Activated T-cell treated with anti-CD3 and anti-CD28 coated beads, Interleukin-2, amount 50 U/mL, for 24 hours (primary cell): ENCODE results near the gene ATP11A.
"Not testable (repeated sequence)": the region's sequence is repeated elsewhere in the genome, so short reads cannot be mapped to it uniquely, and the experiment has no call there.

Experiments used
- DNase-seq: peaks from one replicate; pipeline ENCODE4 v3.0.0-alpha.2; 2020
- H3K27ac Mint-ChIP-seq: 2 replicates; pipeline ENCODE4 v1.8.0; 2020; ENCODE audit warnings: mild to moderate bottlenecking, mixed read lengths
- H3K27me3 Mint-ChIP-seq: 2 replicates; pipeline ENCODE4 v1.8.0; 2020; ENCODE audit warnings: mixed read lengths
- H3K36me3 Mint-ChIP-seq: 2 replicates; pipeline ENCODE4 v1.8.0; 2020; ENCODE audit warnings: low read depth, mixed read lengths
- H3K4me1 Mint-ChIP-seq: 2 replicates; pipeline ENCODE4 v1.8.0; 2020; ENCODE audit warnings: low read depth, mixed read lengths
- H3K4me3 Mint-ChIP-seq: 2 replicates; pipeline ENCODE4 v1.8.0; 2020; ENCODE audit warnings: mild to moderate bottlenecking, moderate library complexity, mixed read lengths
- H3K9me3 Mint-ChIP-seq: 2 replicates; pipeline ENCODE4 v1.8.0; 2020; ENCODE audit warnings: mixed read lengths

ATP11A gene

DNA sequence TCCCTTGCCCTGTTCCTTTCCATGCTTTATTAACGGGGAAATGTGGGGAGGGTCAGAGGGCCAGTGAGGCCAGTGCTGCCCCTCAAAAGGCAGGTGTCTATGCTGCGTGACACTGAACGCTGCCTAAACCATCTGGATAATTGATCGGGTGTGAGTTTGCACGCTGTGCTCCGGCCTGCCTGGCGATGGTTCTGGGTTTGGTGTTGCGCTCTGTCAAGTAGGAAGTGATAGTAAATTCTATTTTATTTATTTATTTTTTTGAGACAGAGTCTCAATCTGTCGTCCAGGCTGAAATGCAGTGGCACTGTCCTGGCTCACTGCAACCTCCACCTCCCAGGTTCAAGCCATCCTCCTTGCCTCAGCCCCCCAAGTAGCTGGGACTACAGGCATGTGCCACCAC is 86.5 kb downstream of the ATP11A start:
- no peak for DNase-seq
- Mint-ChIP-seq H3K27ac (no peak overlapping the region), H3K4me3 (no peak overlapping the region), H3K4me1 (peaks cover 28% of the 10 kb centered on the region), H3K9me3 (no peaks in the 10 kb centered on the region), H3K27me3 (no peaks in the 10 kb centered on the region), H3K36me3 (peaks cover 12% of the 10 kb centered on the region)

DNA sequence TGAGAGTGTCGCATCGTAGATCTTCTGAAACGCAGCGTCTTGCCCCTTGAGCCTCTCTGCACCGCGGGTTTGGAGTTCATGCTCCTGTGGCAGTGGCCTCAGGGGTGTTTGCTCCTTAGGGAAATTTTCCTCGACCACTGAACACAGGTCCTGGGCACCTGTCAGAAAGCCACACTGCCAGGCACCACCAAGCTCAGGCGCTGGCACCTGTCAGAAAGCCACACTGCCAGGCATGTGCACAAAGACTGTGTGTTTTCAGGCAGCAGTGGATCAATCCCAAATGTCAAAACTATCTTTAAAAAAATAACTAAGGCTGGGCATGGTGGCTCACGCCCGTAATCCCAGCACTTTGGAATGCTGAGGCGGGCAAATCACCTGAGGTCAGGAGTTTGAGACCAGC is 87.1 kb downstream of the ATP11A start:
- Mint-ChIP-seq H3K36me3 (peaks cover 15% of the 10 kb centered on the region), H3K4me1 (peaks cover 28% of the 10 kb centered on the region), H3K4me3 (no peak overlapping the region), H3K27me3 (no peaks in the 10 kb centered on the region), H3K27ac (no peak overlapping the region), H3K9me3 (no peaks in the 10 kb centered on the region)
- DNase-seq = no peak

DNA sequence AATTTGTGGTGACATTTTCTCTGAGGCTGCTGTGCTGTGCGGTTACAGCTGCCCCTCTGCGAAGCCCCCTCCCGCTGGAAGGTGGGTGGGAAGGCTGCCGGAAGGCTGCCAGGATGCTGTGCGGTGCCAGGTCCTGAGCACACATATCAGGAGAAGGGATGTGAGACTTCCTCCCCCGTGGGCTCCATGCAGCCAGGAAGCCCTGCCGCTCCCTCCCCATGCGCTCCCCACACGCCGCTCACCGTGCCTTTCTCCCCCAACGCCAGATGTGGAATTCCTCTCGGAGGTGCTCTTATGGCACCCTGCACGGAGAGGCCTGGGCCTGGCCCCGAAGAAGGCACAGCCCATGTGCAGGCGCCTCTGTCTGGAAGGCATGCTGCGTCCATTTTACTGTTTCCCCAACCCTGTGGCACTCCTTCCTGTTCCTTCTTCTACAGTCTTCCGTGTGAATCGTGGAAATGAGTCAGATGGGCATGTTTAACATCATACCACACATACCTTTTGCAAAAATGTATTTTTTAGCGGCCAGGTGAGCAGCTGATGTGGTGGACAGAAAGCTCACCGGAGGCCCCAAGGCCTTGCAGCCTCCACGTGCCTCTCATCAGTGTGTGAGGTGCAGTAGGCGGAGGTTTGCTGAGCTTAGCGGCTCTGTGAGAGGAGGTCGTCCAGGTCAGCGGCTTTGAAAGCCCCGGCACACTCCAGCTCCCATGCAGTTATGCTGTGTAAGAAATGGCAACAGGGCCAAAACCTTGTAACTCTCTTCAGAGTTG is 88.0 kb downstream of the ATP11A start:
- peaks cover 35% of the 10 kb centered on the region for H3K4me1 Mint-ChIP-seq
- no peaks in the 10 kb centered on the region for H3K27me3 Mint-ChIP-seq
- DNase-seq = peak; percentile 18
- H3K27ac Mint-ChIP-seq = no peak overlapping the region
- peaks cover 15% of the 10 kb centered on the region for H3K36me3 Mint-ChIP-seq
- no peaks in the 10 kb centered on the region for H3K9me3 Mint-ChIP-seq
- H3K4me3 Mint-ChIP-seq = no peak overlapping the region

DNA sequence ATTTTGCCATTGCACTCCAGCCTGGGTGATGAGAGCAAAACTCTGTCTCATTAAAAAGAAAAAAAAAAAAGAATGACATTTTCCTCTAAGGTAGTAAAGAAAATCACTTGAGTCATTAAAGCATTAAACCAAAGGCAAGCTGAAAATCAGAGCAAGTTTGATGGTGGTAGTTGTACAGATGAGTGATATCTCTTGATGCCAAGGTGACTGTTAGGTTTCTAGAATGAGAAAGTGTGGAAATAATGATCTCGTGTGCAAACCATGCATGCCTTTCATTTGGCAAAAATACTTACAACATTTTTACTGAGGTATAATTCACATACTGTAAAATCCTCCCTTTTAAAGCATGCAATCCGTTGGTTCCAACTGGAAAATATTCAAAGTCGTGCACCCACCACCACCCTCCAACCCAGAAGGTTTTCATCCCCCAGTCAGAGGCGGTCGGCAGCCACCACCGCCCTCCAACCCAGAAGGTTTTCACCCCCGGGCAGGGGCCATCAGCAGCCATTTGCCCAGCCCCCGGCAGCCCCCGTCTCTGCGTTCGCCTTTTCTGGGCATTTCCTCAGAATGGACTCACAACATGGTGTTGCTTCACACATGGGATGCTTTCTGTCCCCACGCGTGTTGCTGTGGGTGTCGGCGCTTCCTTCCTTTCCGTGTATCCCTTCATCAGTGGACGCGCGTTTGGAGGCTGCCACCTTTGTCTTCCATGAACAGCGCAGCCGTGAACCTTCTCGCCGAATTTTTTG is 90.2 kb downstream of the ATP11A start:
- H3K27ac Mint-ChIP-seq = peak overlapping the region; percentile 23
- no peaks in the 10 kb centered on the region for H3K27me3 Mint-ChIP-seq
- peak; percentile 23 for DNase-seq
- H3K4me1 Mint-ChIP-seq = peaks cover 42% of the 10 kb centered on the region
- peaks cover 12% of the 10 kb centered on the region for H3K36me3 Mint-ChIP-seq
- H3K4me3 Mint-ChIP-seq = no peak overlapping the region
- no peaks in the 10 kb centered on the region for H3K9me3 Mint-ChIP-seq

DNA sequence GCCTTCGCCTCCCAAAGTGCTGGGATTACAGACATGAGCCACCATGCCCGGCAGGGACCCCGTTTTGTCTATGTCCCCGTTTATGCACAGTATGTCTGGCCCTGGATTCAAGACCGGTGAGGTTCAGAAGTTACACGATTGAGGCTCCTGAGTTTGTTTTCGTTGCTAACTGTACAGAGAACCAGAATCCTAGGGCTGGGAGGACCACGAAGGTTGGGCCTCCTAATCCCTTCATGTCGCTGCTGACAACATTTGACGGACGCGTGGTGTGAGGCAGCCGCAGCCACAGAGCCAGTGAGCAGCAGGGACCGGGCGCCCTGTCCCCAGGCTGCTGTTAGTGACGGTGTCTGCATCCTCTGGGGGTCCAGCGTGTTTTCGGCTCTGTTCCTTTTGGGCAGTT is 91.4 kb downstream of the ATP11A start:
- H3K27me3 Mint-ChIP-seq = no peaks in the 10 kb centered on the region
- H3K27ac Mint-ChIP-seq = no peak overlapping the region
- no peaks in the 10 kb centered on the region for H3K9me3 Mint-ChIP-seq
- H3K36me3 Mint-ChIP-seq = peaks cover 17% of the 10 kb centered on the region
- peak; percentile 2 for DNase-seq
- H3K4me1 Mint-ChIP-seq = peaks cover 41% of the 10 kb centered on the region
- no peak overlapping the region for H3K4me3 Mint-ChIP-seq

DNA sequence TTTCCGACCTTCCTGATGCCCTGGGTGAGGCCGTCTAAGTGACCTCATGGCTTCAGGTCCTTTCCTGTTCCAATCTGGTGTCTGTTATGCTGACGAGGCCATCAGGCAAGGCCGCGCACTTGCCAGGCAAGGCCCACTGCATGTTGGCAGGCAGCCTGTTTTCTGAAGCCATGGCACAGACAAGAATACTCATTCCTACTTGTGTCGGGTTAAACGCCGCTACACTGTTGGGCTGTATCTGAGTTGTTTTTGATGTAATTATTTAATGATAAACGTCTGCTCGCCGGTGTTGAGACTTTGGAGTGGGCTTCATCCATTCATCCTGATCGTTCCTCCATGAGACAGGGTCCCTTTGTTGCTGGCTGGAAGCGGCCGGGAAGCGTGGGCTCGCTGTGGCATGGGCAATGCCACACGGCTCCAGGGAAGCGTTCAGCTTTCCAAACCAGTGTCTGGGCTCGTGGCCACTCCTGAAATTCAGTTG is 92.1 kb downstream of the ATP11A start:
- Mint-ChIP-seq H3K27ac (no peak overlapping the region), H3K9me3 (no peaks in the 10 kb centered on the region), H3K4me1 (peaks cover 41% of the 10 kb centered on the region), H3K4me3 (no peak overlapping the region), H3K36me3 (peaks cover 21% of the 10 kb centered on the region), H3K27me3 (no peaks in the 10 kb centered on the region)
- DNase-seq = peak; percentile 11

DNA sequence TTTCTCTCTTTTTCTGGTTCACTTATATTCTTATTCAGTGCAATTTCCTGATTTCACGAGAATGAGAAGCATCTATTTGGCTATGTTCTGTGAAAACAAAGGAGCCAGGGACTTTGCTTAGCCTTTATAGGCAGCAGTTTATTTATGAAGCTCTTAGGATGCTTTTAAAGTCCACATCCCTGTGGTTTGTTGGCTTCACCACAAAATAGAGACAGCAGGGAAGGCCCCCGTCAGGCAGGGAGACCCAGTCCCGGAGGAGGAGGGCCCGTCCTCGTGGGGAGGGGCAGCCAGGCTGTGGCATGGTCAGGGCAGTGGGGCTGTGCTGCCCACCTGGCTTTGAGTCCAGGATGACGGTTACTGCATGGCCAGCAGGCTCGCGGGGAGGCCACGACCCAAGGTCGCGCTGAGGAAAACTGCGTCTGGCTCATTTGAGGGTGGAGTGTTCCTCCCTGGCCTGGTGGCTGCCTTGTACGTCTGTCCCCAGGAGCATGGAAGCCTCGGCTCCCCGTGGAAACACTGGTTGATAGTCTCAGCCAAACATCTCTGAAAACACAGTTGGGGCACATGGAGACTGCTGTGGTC is 92.7 kb downstream of the ATP11A start:
- no peak overlapping the region for H3K27ac Mint-ChIP-seq
- DNase-seq = peak; percentile 16
- H3K9me3 Mint-ChIP-seq = no peaks in the 10 kb centered on the region
- H3K36me3 Mint-ChIP-seq = peaks cover 21% of the 10 kb centered on the region
- peaks cover 41% of the 10 kb centered on the region for H3K4me1 Mint-ChIP-seq
- no peak overlapping the region for H3K4me3 Mint-ChIP-seq
- H3K27me3 Mint-ChIP-seq = no peaks in the 10 kb centered on the region

DNA sequence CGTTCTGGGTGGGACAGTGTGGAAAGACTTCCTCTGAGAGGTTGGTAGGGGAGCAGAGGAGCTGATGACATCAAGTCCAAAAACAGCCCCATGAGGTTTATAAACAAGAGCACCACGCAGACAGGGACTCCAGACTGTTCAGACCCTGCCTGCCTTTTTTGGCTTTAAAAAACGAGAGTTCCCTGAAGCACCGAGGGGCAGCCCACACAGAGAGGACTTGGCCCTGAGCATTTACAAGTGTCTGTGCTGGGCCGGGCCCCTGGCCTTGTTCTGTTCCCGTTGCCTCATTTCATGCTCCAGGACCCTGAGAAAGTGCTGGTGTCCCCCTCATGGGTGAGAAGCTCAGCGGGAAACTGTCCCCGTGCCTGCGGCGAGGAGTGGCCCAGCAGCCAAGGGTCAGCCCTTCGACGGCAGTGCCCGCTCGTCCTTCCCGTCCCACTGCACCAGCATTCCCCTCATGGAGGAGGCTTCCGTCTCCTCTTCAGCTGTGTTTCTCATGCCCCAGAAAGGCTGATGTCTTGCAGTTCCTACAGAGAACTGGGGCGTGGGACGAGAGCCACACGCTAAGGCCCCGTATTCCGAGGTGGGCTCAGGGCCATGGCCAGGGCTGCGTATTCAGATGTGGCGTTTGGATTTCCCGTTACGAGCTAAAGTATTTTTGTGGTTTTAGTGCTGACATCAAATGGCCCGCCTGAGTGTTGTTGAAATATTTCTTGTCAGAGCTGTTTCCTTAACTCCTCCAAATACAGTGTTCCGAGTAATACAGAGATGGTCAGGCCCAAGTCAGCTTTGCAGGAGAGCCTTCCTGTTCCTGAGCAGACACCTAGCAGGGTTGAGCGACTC is 93.5 kb downstream of the ATP11A start:
- no peaks in the 10 kb centered on the region for H3K27me3 Mint-ChIP-seq
- H3K9me3 Mint-ChIP-seq = no peaks in the 10 kb centered on the region
- no peak overlapping the region for H3K4me3 Mint-ChIP-seq
- H3K27ac Mint-ChIP-seq = peak overlapping the region; percentile 16
- DNase-seq = peak; percentile 20
- peaks cover 30% of the 10 kb centered on the region for H3K36me3 Mint-ChIP-seq
- peaks cover 38% of the 10 kb centered on the region for H3K4me1 Mint-ChIP-seq

DNA sequence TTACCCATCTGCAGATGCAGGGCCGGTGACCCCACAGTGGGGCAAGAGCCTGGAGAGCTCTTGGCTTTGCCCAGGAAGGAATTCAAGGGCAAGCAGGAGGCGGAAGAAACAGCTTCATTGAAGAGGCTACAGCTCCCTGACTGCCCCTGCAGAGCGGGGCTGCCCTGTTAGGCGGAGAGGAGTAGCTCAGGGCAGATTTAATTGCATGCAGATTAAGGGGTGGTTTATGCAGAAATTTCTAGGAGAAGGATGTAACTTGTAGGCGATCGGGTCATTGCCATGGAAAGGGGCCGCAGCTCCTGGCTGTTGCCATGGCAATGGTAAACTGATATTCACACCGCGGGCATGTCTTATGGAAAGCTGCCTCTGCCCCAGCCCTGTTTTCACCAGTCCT is 94.1 kb downstream of the ATP11A start:
- Mint-ChIP-seq H3K4me3 (no peak overlapping the region), H3K36me3 (peaks cover 36% of the 10 kb centered on the region), H3K27ac (peak overlapping the region; percentile 16), H3K27me3 (no peaks in the 10 kb centered on the region), H3K4me1 (peaks cover 38% of the 10 kb centered on the region), H3K9me3 (no peaks in the 10 kb centered on the region)
- peak; percentile 25 for DNase-seq

DNA sequence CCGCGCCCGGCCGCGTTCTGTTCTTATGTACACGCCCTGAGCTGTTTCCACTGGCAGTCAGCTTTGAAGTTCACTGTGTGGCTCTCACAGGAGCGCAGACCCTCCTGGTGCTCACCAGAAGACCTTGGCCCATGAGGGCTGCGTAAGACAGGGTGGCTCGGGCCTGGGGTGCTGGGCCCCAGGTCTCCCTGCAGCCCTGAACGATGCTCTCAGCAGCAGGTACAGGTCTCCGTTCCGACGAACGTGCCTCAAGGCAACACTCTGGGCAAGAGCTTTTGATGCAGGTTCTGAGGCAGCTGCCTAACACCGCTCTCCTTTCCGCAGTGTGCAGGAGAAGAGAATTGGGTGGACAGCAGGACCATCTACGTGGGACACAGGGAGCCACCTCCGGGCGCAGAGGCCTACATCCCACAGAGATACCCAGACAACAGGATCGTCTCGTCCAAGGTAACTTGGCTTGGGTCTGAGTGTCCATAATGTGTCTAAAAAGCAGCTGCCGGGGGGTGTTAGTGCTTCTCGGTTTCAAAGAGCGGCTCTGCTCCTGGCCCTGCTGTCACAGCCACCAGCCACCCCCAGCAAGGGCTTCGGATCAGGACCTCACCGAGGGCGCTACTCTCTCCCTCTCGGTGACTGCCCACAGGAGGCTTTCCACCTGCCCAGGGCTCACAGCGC is 95.1 kb downstream of the ATP11A start:
- no peak overlapping the region for H3K27ac Mint-ChIP-seq
- H3K4me3 Mint-ChIP-seq = no peak overlapping the region
- H3K9me3 Mint-ChIP-seq = no peaks in the 10 kb centered on the region
- peak; percentile 20 for DNase-seq
- peaks cover 42% of the 10 kb centered on the region for H3K36me3 Mint-ChIP-seq
- H3K27me3 Mint-ChIP-seq = no peaks in the 10 kb centered on the region
- H3K4me1 Mint-ChIP-seq = peaks cover 35% of the 10 kb centered on the region

DNA sequence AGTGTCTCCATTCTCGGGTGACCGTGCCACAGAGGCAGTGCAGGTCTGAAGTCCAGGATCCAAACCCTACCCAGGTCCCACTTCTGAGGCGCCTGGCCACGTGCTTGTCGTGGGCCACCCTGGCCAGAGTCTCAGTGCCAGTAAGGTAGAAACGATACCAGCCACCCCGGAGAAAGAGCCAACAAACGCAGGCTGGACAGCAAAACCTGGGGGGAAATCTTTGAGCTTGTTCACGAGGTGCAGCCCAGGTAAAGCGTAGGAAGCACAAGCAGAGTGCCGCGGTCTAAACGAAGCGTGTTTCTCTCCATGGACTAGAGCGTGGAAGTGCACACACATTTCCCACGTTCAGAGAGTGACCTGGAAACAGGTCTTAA is 95.6 kb downstream of the ATP11A start:
- no peaks in the 10 kb centered on the region for H3K27me3 Mint-ChIP-seq
- peaks cover 30% of the 10 kb centered on the region for H3K4me1 Mint-ChIP-seq
- H3K36me3 Mint-ChIP-seq = peaks cover 40% of the 10 kb centered on the region
- H3K9me3 Mint-ChIP-seq = no peaks in the 10 kb centered on the region
- DNase-seq = peak; percentile 16
- no peak overlapping the region for H3K27ac Mint-ChIP-seq
- H3K4me3 Mint-ChIP-seq = no peak overlapping the region

DNA sequence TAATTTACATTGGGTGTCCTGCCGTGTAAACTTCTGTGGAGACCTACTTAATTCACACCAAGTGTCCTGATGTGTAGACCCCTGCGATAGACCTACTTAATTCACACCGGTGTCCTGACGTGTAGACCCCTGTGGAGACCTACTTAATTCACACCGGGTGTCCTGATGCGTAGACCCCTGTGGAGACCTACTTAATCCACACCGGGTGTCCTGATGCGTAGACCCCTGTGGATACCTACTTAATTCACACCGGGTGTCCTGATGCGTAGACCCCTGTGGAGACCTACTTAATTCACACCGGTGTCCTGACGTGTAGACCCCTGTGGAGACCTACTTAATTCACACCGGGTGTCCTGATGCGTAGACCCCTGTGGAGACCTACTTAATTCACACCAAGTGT is 97.0 kb downstream of the ATP11A start:
- not testable (repeated sequence) for H3K27me3 Mint-ChIP-seq, H3K27ac Mint-ChIP-seq, H3K9me3 Mint-ChIP-seq, H3K4me3 Mint-ChIP-seq
- peaks cover 31% of the 10 kb centered on the region for H3K4me1 Mint-ChIP-seq
- peaks cover 38% of the 10 kb centered on the region for H3K36me3 Mint-ChIP-seq
- DNase-seq = peak; percentile 18

DNA sequence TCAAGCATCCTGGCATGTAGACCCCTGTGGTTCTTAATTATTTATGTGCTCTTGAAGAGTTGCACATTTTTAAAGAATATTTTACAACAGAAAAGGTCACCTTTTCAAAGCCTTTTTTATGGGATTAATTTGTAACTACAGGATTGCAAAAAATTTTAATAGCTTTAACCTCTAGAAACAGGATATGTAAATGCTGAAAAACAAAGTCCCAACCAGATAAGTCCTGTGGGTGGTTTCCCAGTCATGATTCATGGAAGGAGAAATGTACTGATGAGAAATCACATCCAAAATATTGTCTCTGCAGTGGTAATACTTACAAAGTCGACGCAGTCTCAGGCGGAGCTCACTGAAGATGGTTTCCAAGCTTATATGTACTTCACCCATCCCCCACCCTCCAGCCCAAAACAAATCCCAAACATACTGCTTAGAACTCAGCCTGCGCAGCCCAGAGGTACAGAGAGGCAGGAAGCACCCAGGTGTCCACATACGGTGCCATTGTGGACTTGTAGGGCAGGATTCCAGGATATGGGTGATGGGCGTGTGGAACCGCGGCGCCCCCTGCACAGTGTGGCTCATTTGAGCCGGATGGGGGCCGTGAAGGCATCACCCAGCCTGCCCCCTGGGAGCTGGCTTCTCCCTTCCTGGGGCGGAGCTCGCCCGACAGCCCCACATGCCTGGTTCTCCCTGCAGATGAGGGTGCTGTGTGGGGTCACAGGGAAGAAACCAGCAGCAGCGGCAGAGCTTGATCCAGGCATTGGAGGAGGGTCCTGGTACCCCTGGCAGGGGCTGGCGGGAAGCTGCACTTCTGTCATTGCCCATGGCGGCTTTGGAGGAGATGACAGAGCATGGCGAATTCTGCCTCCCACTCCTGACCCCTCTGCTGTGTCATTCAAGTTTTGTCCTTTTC is 101.2 kb downstream of the ATP11A start:
- Mint-ChIP-seq H3K36me3 (peaks cover 34% of the 10 kb centered on the region), H3K4me3 (no peak overlapping the region), H3K9me3 (no peaks in the 10 kb centered on the region), H3K27me3 (no peaks in the 10 kb centered on the region), H3K4me1 (peaks cover 19% of the 10 kb centered on the region), H3K27ac (no peak overlapping the region)
- DNase-seq = no peak
